Inferior parietal cortex (tissue), 1 donor: ENCODE results near the gene GOLGA1.
"Not testable (repeated sequence)": the region's sequence is repeated elsewhere in the genome, so short reads cannot be mapped to it uniquely, and the experiment has no call there.

ENCODE experiments used
- DNase-seq: peaks from one replicate; pipeline ENCODE4 v3.0.0-alpha.2; 2016; ENCODE audit errors: extremely low spot score

GOLGA1 gene

GRCh38 chr9:124940894-124941678, at the start of gene GOLGA1:
Gene GOLGA1 (minus strand): TSS chr9:124941083. CDS start chr9:124938711, 2,372 bp downstream.
- peak; percentile 94 for DNase-seq

GRCh38 chr9:124983698-124984097, 42.8 kb upstream of the GOLGA1 start:
- no peak for DNase-seq

GRCh38 chr9:124980431-124980830, 39.5 kb upstream of the GOLGA1 start:
- DNase-seq = no peak

- no peak for DNase-seq
Measured at GRCh38 chr9:124975131-124975530, 34.2 kb upstream of the GOLGA1 start.

- no peak for DNase-seq
Measured at GRCh38 chr9:124973807-124974206, 32.9 kb upstream of the GOLGA1 start.

GRCh38 chr9:124972241-124972770, 31.4 kb upstream of the GOLGA1 start:
- DNase-seq = no peak

- no peak for DNase-seq
Measured at GRCh38 chr9:124969401-124969800, 28.5 kb upstream of the GOLGA1 start.

GRCh38 chr9:124968238-124968637, 27.4 kb upstream of the GOLGA1 start:
- no peak for DNase-seq

GRCh38 chr9:124965775-124966568, 25.1 kb upstream of the GOLGA1 start:
- DNase-seq = not testable (repeated sequence)

GRCh38 chr9:124964604-124965003, 23.7 kb upstream of the GOLGA1 start:
- no peak for DNase-seq

GRCh38 chr9:124964056-124964455, 23.2 kb upstream of the GOLGA1 start:
- no peak for DNase-seq

GRCh38 chr9:124960409-124960752, 19.5 kb upstream of the GOLGA1 start:
- DNase-seq = no peak

- DNase-seq = not testable (repeated sequence)
Measured at GRCh38 chr9:124959671-124960408, 19.0 kb upstream of the GOLGA1 start.

GRCh38 chr9:124954255-124954654, 13.4 kb upstream of the GOLGA1 start:
- DNase-seq = no peak

GRCh38 chr9:124950050-124950718, 9.3 kb upstream of the GOLGA1 start:
- no peak for DNase-seq

GRCh38 chr9:124949387-124949786, 8.5 kb upstream of the GOLGA1 start:
- no peak for DNase-seq

GRCh38 chr9:124947727-124948391, 7.0 kb upstream of the GOLGA1 start:
- DNase-seq = no peak

GRCh38 chr9:124946167-124946566, 5.3 kb upstream of the GOLGA1 start:
- no peak for DNase-seq

GRCh38 chr9:124941679-124942561, 1.0 kb upstream of the GOLGA1 start:
- DNase-seq = peak; percentile 55

- DNase-seq = peak; percentile 16
Measured at GRCh38 chr9:124940521-124940893, 376 bp downstream of the GOLGA1 start.
